RWPE1 (cell line): ENCODE measurements around the gene TIMP4.

Source experiments
- CTCF ChIA-PET: fragments of 350-600 bp; sonication (Branson Sonifier 250); formaldehyde crosslinking; extraction: SDS; loops from one replicate; lab custom pipeline; 2021; lab: Yijun Ruan, JAX
- POLR2A ChIA-PET: fragments of 400-600 bp; formaldehyde crosslinking; extraction: SDS; loops from one replicate; lab custom pipeline; 2020; ENCODE audit warnings: antibody characterized with exemption; ENCODE audit not compliant: low non-redundant PET; lab: Yijun Ruan, JAX
- DNase-seq: peaks from one replicate; pipeline ENCODE4 v3.0.0; 2012; ENCODE audit warnings: low spot score
- H3K27ac ChIP-seq: fragments of 450-650 bp; 2 replicates; pipeline ENCODE4 v1.5.1; 2017
- CTCF ChIP-seq: fragments of 450-650 bp; conservative IDR thresholded peaks from 2 replicates; pipeline ENCODE4 v1.5.1; 2017; ENCODE audit warnings: low read depth, mild to moderate bottlenecking

The TIMP4 gene

GRCh38 chr3:12192173-12192572, 33.5 kb upstream of the TIMP4 start:
- no peak overlapping the region for H3K27ac ChIP-seq
- CTCF ChIA-PET = no interaction called here
- no peak for TF ChIP-seq CTCF
- DNase-seq = no peak
- POLR2A ChIA-PET = no interaction called here

GRCh38 chr3:12191559-12191958, 32.8 kb upstream of the TIMP4 start:
- ChIA-PET POLR2A (no interaction called here), CTCF (no interaction called here)
- TF ChIP-seq CTCF = no peak
- DNase-seq = no peak
- no peak overlapping the region for H3K27ac ChIP-seq

GRCh38 chr3:12190832-12191231, 32.1 kb upstream of the TIMP4 start:
- ChIA-PET POLR2A (no interaction called here), CTCF (no interaction called here)
- TF ChIP-seq CTCF = no peak
- H3K27ac ChIP-seq = no peak overlapping the region
- no peak for DNase-seq

- POLR2A ChIA-PET = no interaction called here
- H3K27ac ChIP-seq = no peak overlapping the region
- CTCF ChIA-PET = no interaction called here
- no peak for TF ChIP-seq CTCF
- DNase-seq = no peak
Observed at GRCh38 chr3:12190221-12190807, 31.6 kb upstream of the TIMP4 start.

GRCh38 chr3:12188681-12189287, 30.1 kb upstream of the TIMP4 start:
- POLR2A ChIA-PET = no interaction called here
- TF ChIP-seq CTCF = no peak
- peak overlapping the region; percentile 19 for H3K27ac ChIP-seq
- DNase-seq = no peak
- CTCF ChIA-PET = interaction anchor here (0.6 to 0.8 kb wide), 2 partner anchors 12 to 52 kb away, joined by 3 to 4 read pairs; no protein-coding TSS in a partner anchor

GRCh38 chr3:12188328-12188648, 29.6 kb upstream of the TIMP4 start:
- TF ChIP-seq CTCF = no peak
- CTCF ChIA-PET = interaction anchor here (0.6 to 0.8 kb wide), 2 partner anchors 11 to 51 kb away, joined by 3 to 4 read pairs; no protein-coding TSS in a partner anchor
- DNase-seq = no peak
- POLR2A ChIA-PET = no interaction called here
- peak overlapping the region; percentile 37 for H3K27ac ChIP-seq
